ENCODE measurements around the gene MTPN.

The MTPN gene

GRCh38 chr7:135977007-135977741, at the start of gene MTPN:
Gene MTPN (minus strand): TSS chr7:135977359. CDS start chr7:135977100, 259 bp downstream.
- DNase-seq (ENCODE audit: low read depth in 3 of 3): peak; percentile 93 to 98 (median 96)

- no peak for DNase-seq (ENCODE audit: low read depth in 3 of 3)
These were observed 49.0 kb upstream of the MTPN start for GRCh38 chr7:136026209-136026608.

- DNase-seq (ENCODE audit: low read depth in 3 of 3): no peak
These were observed 46.1 kb upstream of the MTPN start for GRCh38 chr7:136023134-136023869.

GRCh38 chr7:136020556-136020955, 43.4 kb upstream of the MTPN start:
- DNase-seq (ENCODE audit: low read depth in 3 of 3): no peak

GRCh38 chr7:136018104-136018503, 40.9 kb upstream of the MTPN start:
- DNase-seq (ENCODE audit: low read depth in 3 of 3): no peak

- no peak for DNase-seq (ENCODE audit: low read depth in 3 of 3)
These were observed 39.7 kb upstream of the MTPN start for GRCh38 chr7:136016649-136017395.

GRCh38 chr7:136015638-136016037, 38.5 kb upstream of the MTPN start:
- DNase-seq (ENCODE audit: low read depth in 3 of 3): no peak

- DNase-seq (ENCODE audit: low read depth in 3 of 3): no peak
These were observed 37.5 kb upstream of the MTPN start for GRCh38 chr7:136014659-136015058.

GRCh38 chr7:136012238-136012637, 35.1 kb upstream of the MTPN start:
- no peak for DNase-seq (ENCODE audit: low read depth in 3 of 3)

- DNase-seq (ENCODE audit: low read depth in 3 of 3): no peak
These were observed 32.4 kb upstream of the MTPN start for GRCh38 chr7:136009488-136010079.

- no peak for DNase-seq (ENCODE audit: low read depth in 3 of 3)
These were observed 29.0 kb upstream of the MTPN start for GRCh38 chr7:136006208-136006607.

GRCh38 chr7:136004083-136004482, 26.9 kb upstream of the MTPN start:
- no peak for DNase-seq (ENCODE audit: low read depth in 3 of 3)

GRCh38 chr7:136002802-136003201, 25.6 kb upstream of the MTPN start:
- no peak for DNase-seq (ENCODE audit: low read depth in 3 of 3)

GRCh38 chr7:136000288-136000913, 23.2 kb upstream of the MTPN start:
- no peak for DNase-seq (ENCODE audit: low read depth in 3 of 3)

GRCh38 chr7:135998081-135998480, 20.9 kb upstream of the MTPN start:
- DNase-seq (ENCODE audit: low read depth in 3 of 3): no peak

- DNase-seq (ENCODE audit: low read depth in 3 of 3): no peak
These were observed 18.6 kb upstream of the MTPN start for GRCh38 chr7:135995748-135996147.

- no peak for DNase-seq (ENCODE audit: low read depth in 3 of 3)
These were observed 17.5 kb upstream of the MTPN start for GRCh38 chr7:135994466-135995205.

GRCh38 chr7:135993950-135994349, 16.8 kb upstream of the MTPN start:
- no peak for DNase-seq (ENCODE audit: low read depth in 3 of 3)

GRCh38 chr7:135991906-135992305, 14.7 kb upstream of the MTPN start:
- DNase-seq (ENCODE audit: low read depth in 3 of 3): no peak

GRCh38 chr7:135991322-135991721, 14.2 kb upstream of the MTPN start:
- DNase-seq (ENCODE audit: low read depth in 3 of 3): no peak

GRCh38 chr7:135990258-135990657, 13.1 kb upstream of the MTPN start:
- no peak for DNase-seq (ENCODE audit: low read depth in 3 of 3)

Measured in stimulated activated CD4-positive, alpha-beta T cell treated with anti-CD3 and anti-CD28 coated beads, TNF-alpha, amount 100 ng/mL, for 4 hours (primary cell).